Mesenchymal stem cell (in vitro differentiated cells and primary cell): ENCODE results near the gene ADIPOR1.

ENCODE experiments used
- DNase-seq: peaks from one replicate; pipeline ENCODE4 v3.0.0-alpha.2; 2013
- H2AFZ ChIP-seq: one replicate; pipeline ENCODE4 v1.6.1; 2013; ENCODE audit warnings: low read depth, mild to moderate bottlenecking, control low read depth, inconsistent platforms, low read length, moderate library complexity
- H2AK5ac ChIP-seq: 2 replicates; pipeline ENCODE4 v1.6.1; 2013; ENCODE audit warnings: low read length, moderate library complexity, mild to moderate bottlenecking, inconsistent platforms; ENCODE audit not compliant: severe bottlenecking
- H2BK120ac ChIP-seq: one replicate; pipeline ENCODE4 v1.6.1; 2013; ENCODE audit warnings: low read depth, mild to moderate bottlenecking, inconsistent platforms, low read length, moderate library complexity
- H2BK12ac ChIP-seq, 2 experiments: one replicate each; pipeline ENCODE4 v1.6.1; 2013; ENCODE audit warnings: inconsistent platforms in 2 of 2, low read length in 2 of 2, mild to moderate bottlenecking in 2 of 2, moderate library complexity in 2 of 2, control low read depth in 1 of 2
- H2BK15ac ChIP-seq: one replicate; pipeline ENCODE4 v1.6.1; 2013; ENCODE audit warnings: mild to moderate bottlenecking, low read depth, inconsistent platforms; ENCODE audit not compliant: poor library complexity, severe bottlenecking
- H2BK5ac ChIP-seq: 2 replicates; pipeline ENCODE4 v1.6.1; 2013; ENCODE audit warnings: low read depth, mild to moderate bottlenecking, low read length, control low read depth, inconsistent platforms; ENCODE audit not compliant: poor library complexity, severe bottlenecking
- H3K14ac ChIP-seq, 2 experiments: one replicate each; pipeline ENCODE4 v1.6.1; 2013; ENCODE audit warnings: inconsistent platforms in 2 of 2, low read length in 2 of 2, control low read depth in 1 of 2, mild to moderate bottlenecking in 1 of 2, moderate library complexity in 1 of 2
- H3K18ac ChIP-seq, 2 experiments: one replicate each; pipeline ENCODE4 v1.6.1; 2013; ENCODE audit warnings: inconsistent platforms in 2 of 2, low read length in 2 of 2, control low read depth in 1 of 2, low read depth in 1 of 2, mild to moderate bottlenecking in 1 of 2
- H3K23ac ChIP-seq, 2 experiments: one replicate each; pipeline ENCODE4 v1.6.1; 2013; ENCODE audit warnings: inconsistent platforms in 2 of 2, low read length in 2 of 2, mild to moderate bottlenecking in 2 of 2, moderate library complexity in 2 of 2, control low read depth in 1 of 2
- H3K27ac ChIP-seq: 2 replicates; pipeline ENCODE4 v1.5.1; 2013; ENCODE audit warnings: mild to moderate bottlenecking, moderate library complexity, low read length, control low read depth, inconsistent platforms; ENCODE audit not compliant: poor library complexity, severe bottlenecking
- H3K27me3 ChIP-seq, 2 experiments: 2 replicates each; pipeline versions ENCODE4 v1.6.1 to v1.7.0; 2013; ENCODE audit warnings: low read length in 2 of 2, mild to moderate bottlenecking in 2 of 2, moderate library complexity in 2 of 2, control low read depth in 1 of 2, inconsistent platforms in 1 of 2; ENCODE audit not compliant: control insufficient read depth in 1 of 2, insufficient read depth in 1 of 2
- H3K36me3 ChIP-seq, 2 experiments: 2 replicates each; pipeline versions ENCODE4 v1.6.1 to v1.7.0; 2013; ENCODE audit warnings: low read length in 2 of 2, control low read depth in 1 of 2, inconsistent platforms in 1 of 2, low read depth in 1 of 2, mild to moderate bottlenecking in 1 of 2; ENCODE audit not compliant: insufficient read depth in 2 of 2, control insufficient read depth in 1 of 2
- H3K4ac ChIP-seq, 2 experiments: one replicate each; pipeline ENCODE4 v1.6.1; 2013; ENCODE audit warnings: inconsistent platforms in 2 of 2, low read length in 2 of 2, mild to moderate bottlenecking in 2 of 2, moderate library complexity in 2 of 2, control low read depth in 1 of 2, low read depth in 1 of 2
- H3K4me1 ChIP-seq: 2 replicates; pipeline ENCODE4 v1.6.1; 2013; ENCODE audit warnings: low read depth, low read length, control low read depth; ENCODE audit not compliant: control insufficient read depth, insufficient read depth
- H3K4me2 ChIP-seq: 2 replicates; pipeline ENCODE4 v1.6.1; 2013; ENCODE audit warnings: low read length, mild to moderate bottlenecking, inconsistent platforms; ENCODE audit not compliant: poor library complexity, severe bottlenecking
- H3K4me3 ChIP-seq, 2 experiments: 2 replicates each; pipeline versions ENCODE4 v1.5.1 to v1.7.0; 2013; ENCODE audit warnings: low read length in 2 of 2, mild to moderate bottlenecking in 2 of 2, control low read depth in 1 of 2, low read depth in 1 of 2; ENCODE audit not compliant: insufficient read depth in 1 of 2
- H3K79me1 ChIP-seq: replicated peaks from 2 replicates; pipeline ENCODE4 v1.6.1; 2013; ENCODE audit warnings: mild to moderate bottlenecking, control low read depth, low read length, inconsistent platforms; ENCODE audit not compliant: poor library complexity, severe bottlenecking
- H3K9ac ChIP-seq: 2 replicates; pipeline ENCODE4 v1.7.0; 2013; ENCODE audit warnings: mild to moderate bottlenecking, low read length, moderate library complexity
- H3K9me3 ChIP-seq: 2 replicates; pipeline ENCODE4 v1.7.0; 2013; ENCODE audit warnings: mild to moderate bottlenecking, low read length; ENCODE audit not compliant: control insufficient read depth
- H4K8ac ChIP-seq: one replicate; pipeline ENCODE4 v1.6.1; 2013; ENCODE audit warnings: inconsistent platforms, mild to moderate bottlenecking, low read length, moderate library complexity
- H4K91ac ChIP-seq: one replicate; pipeline ENCODE4 v1.6.1; 2013; ENCODE audit warnings: mild to moderate bottlenecking, low read length, inconsistent platforms
- WGBS: methylation state at CpG from one replicate; pipeline ENCODE4 v1.1.7; 2013; ENCODE audit warnings: mixed read lengths; 5-methylcytosine and 5-hydroxymethylcytosine counted together

ADIPOR1 gene

GRCh38 chr1:202994756-202995155 lies 36.6 kb upstream of the ADIPOR1 start:
- Histone ChIP-seq H3K4me2 (no peak overlapping the region), H2BK15ac (no peak overlapping the region), H2BK120ac (no peak overlapping the region), H4K91ac (no peak overlapping the region), H3K27ac (no peak overlapping the region), H2AFZ (no peak overlapping the region), H4K8ac (no peak overlapping the region), H3K27me3 (peaks cover 29 to 55% of the 10 kb centered on the region in 2 experiments), H3K14ac (no peak overlapping the region), H3K4ac (no peak overlapping the region), H3K18ac (no peak overlapping the region), H3K23ac (no peak overlapping the region), H3K4me3 (no peak overlapping the region), H2AK5ac (no peak overlapping the region), H3K9ac (no peak overlapping the region), H3K4me1 (no peaks in the 10 kb centered on the region), H3K36me3 (no peaks in the 10 kb centered on the region), H3K9me3 (peaks cover 8% of the 10 kb centered on the region), H2BK12ac (no peak overlapping the region), H2BK5ac (no peak overlapping the region), H3K79me1 (no peaks in the 10 kb centered on the region)
- WGBS = 64% methylated on average over 3 of the region's 3 CpGs
- no peak for DNase-seq

- no peak overlapping the region for H3K27ac ChIP-seq
- H3K9me3 ChIP-seq = peaks cover 8% of the 10 kb centered on the region
- H3K4me1 ChIP-seq = no peaks in the 10 kb centered on the region
- H3K9ac ChIP-seq = no peak overlapping the region
- DNase-seq = no peak
- H3K27me3 ChIP-seq = peaks cover 45 to 65% of the 10 kb centered on the region in 2 experiments
- no peak overlapping the region for H2BK12ac ChIP-seq
- H2BK15ac ChIP-seq = no peak overlapping the region
- H3K4me2 ChIP-seq = no peak overlapping the region
- H2BK5ac ChIP-seq = no peak overlapping the region
- no peak overlapping the region for H3K23ac ChIP-seq
- no peak overlapping the region for H3K4ac ChIP-seq
- no peak overlapping the region for H2AK5ac ChIP-seq
- no peaks in the 10 kb centered on the region for H3K79me1 ChIP-seq
- no peak overlapping the region for H3K4me3 ChIP-seq
- no peak overlapping the region for H4K91ac ChIP-seq
- no peak overlapping the region for H3K14ac ChIP-seq
- H3K18ac ChIP-seq = no peak overlapping the region
- H3K36me3 ChIP-seq = no peaks in the 10 kb centered on the region
- no peak overlapping the region for H2BK120ac ChIP-seq
- H2AFZ ChIP-seq = no peak overlapping the region
- H4K8ac ChIP-seq = no peak overlapping the region
These were observed 33.0 kb upstream of the ADIPOR1 start for GRCh38 chr1:202991112-202991511.

- no peak overlapping the region for H3K18ac ChIP-seq
- H3K4me2 ChIP-seq = no peak overlapping the region
- H3K23ac ChIP-seq = no peak overlapping the region
- H3K27me3 ChIP-seq = peaks cover 45 to 60% of the 10 kb centered on the region in 2 experiments
- H2AFZ ChIP-seq = no peak overlapping the region
- no peak overlapping the region for H4K8ac ChIP-seq
- no peak for DNase-seq
- H3K79me1 ChIP-seq = no peaks in the 10 kb centered on the region
- no peak overlapping the region for H2AK5ac ChIP-seq
- H4K91ac ChIP-seq = no peak overlapping the region
- 100% methylated on average over 1 of the region's 2 CpGs for WGBS
- no peak overlapping the region for H2BK120ac ChIP-seq
- H3K36me3 ChIP-seq = no peaks in the 10 kb centered on the region
- H3K4ac ChIP-seq = no peak overlapping the region
- no peak overlapping the region for H3K4me3 ChIP-seq
- no peak overlapping the region for H3K27ac ChIP-seq
- H3K9me3 ChIP-seq = peaks cover 8% of the 10 kb centered on the region
- no peaks in the 10 kb centered on the region for H3K4me1 ChIP-seq
- H3K14ac ChIP-seq = no peak overlapping the region
- H2BK12ac ChIP-seq = no peak overlapping the region
- H2BK15ac ChIP-seq = no peak overlapping the region
- H2BK5ac ChIP-seq = no peak overlapping the region
- H3K9ac ChIP-seq = no peak overlapping the region
These were observed 31.8 kb upstream of the ADIPOR1 start for GRCh38 chr1:202989879-202990278.

- no peak overlapping the region for H3K14ac ChIP-seq
- WGBS = 81% methylated on average over 5 of the region's 5 CpGs
- no peak overlapping the region for H3K27ac ChIP-seq
- H3K4ac ChIP-seq = no peak overlapping the region
- no peak overlapping the region for H2BK15ac ChIP-seq
- no peak overlapping the region for H2AFZ ChIP-seq
- no peaks in the 10 kb centered on the region for H3K79me1 ChIP-seq
- H2BK120ac ChIP-seq = no peak overlapping the region
- no peak overlapping the region for H2BK12ac ChIP-seq
- H3K4me1 ChIP-seq = no peaks in the 10 kb centered on the region
- no peak overlapping the region for H3K4me3 ChIP-seq
- H3K9me3 ChIP-seq = peaks cover 8% of the 10 kb centered on the region
- no peak overlapping the region for H2AK5ac ChIP-seq
- no peak overlapping the region for H3K9ac ChIP-seq
- H3K23ac ChIP-seq = no peak overlapping the region
- H3K18ac ChIP-seq = no peak overlapping the region
- DNase-seq = no peak
- no peak overlapping the region for H3K4me2 ChIP-seq
- no peak overlapping the region for H4K8ac ChIP-seq
- no peak overlapping the region for H4K91ac ChIP-seq
- no peaks in the 10 kb centered on the region for H3K36me3 ChIP-seq
- peaks cover 45 to 59% of the 10 kb centered on the region in 2 experiments for H3K27me3 ChIP-seq
- no peak overlapping the region for H2BK5ac ChIP-seq
These were observed 29.9 kb upstream of the ADIPOR1 start for GRCh38 chr1:202987922-202988583.
